ENCODE results near the gene UBFD1.

UBFD1 gene

GRCh38 chr16:23524886-23525285 lies 32.6 kb upstream of the UBFD1 start:
- no peak for TF ChIP-seq CTCF (conservative IDR thresholded peaks at IDR 0.05; ENCODE audit: control insufficient read depth, insufficient read depth, low read depth, low read length)
- no peak for DNase-seq (ENCODE audit: low read depth)
- no peak overlapping the region for H3K4me3 ChIP-seq (ENCODE audit: control insufficient read depth, low read depth, low read length)

GRCh38 chr16:23527961-23528643 lies 29.4 kb upstream of the UBFD1 start:
- TF ChIP-seq CTCF (conservative IDR thresholded peaks at IDR 0.05; ENCODE audit: control insufficient read depth, insufficient read depth, low read depth, low read length): no peak
- DNase-seq (ENCODE audit: low read depth): no peak
- no peak overlapping the region for H3K4me3 ChIP-seq (ENCODE audit: control insufficient read depth, low read depth, low read length)

GRCh38 chr16:23528644-23529310 lies 28.8 kb upstream of the UBFD1 start:
- H3K4me3 ChIP-seq (ENCODE audit: control insufficient read depth, low read depth, low read length): no peak overlapping the region
- no peak for TF ChIP-seq CTCF (conservative IDR thresholded peaks at IDR 0.05; ENCODE audit: control insufficient read depth, insufficient read depth, low read depth, low read length)
- no peak for DNase-seq (ENCODE audit: low read depth)

- TF ChIP-seq CTCF (conservative IDR thresholded peaks at IDR 0.05; ENCODE audit: control insufficient read depth, insufficient read depth, low read depth, low read length): no peak
- no peak for DNase-seq (ENCODE audit: low read depth)
- H3K4me3 ChIP-seq (ENCODE audit: control insufficient read depth, low read depth, low read length): no peak overlapping the region
Observed at GRCh38 chr16:23530062-23530461, 27.5 kb upstream of the UBFD1 start.

- no peak overlapping the region for H3K4me3 ChIP-seq (ENCODE audit: control insufficient read depth, low read depth, low read length)
- no peak for TF ChIP-seq CTCF (conservative IDR thresholded peaks at IDR 0.05; ENCODE audit: control insufficient read depth, insufficient read depth, low read depth, low read length)
- DNase-seq (ENCODE audit: low read depth): no peak
Observed at GRCh38 chr16:23532448-23532847, 25.1 kb upstream of the UBFD1 start.

GRCh38 chr16:23534868-23535860 lies 22.4 kb upstream of the UBFD1 start:
- DNase-seq (ENCODE audit: low read depth): no peak
- H3K4me3 ChIP-seq (ENCODE audit: control insufficient read depth, low read depth, low read length): no peak overlapping the region
- TF ChIP-seq CTCF (conservative IDR thresholded peaks at IDR 0.05; ENCODE audit: control insufficient read depth, insufficient read depth, low read depth, low read length): no peak

All from fibroblast of mammary gland (primary cell).